ENCODE data around the gene S1PR5. TPM values are rescaled to one million over a fixed set of nuclear protein-coding genes. Genes with fewer than 3 reads are reported as not detected.

S1PR5 gene
- total and polyA plus RNA-seq, 2 of the 8 experiments (the other 6 are each of a cell fraction or from before 2014, with no cell fraction given): 2.4 to 8.6 TPM

DNA sequence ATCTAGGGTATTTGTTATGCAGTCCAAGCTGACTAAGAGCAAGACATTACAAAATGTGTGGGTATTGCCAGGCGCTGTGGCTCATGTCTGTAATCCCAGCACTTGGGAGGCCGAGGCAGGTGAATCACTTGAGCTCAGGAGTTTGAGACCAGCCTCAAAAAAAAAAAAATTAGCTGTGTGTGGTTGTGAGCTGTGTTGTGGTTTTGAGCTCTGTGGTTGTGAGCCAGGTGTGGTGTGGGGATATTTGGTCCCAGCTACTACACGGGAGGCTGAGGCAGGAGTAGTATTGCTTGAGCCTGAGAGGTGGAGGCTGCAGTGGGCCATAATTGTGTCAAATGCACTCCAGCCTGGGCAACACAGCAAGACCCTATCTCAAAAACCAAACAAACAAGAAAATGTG lies 8.5 kb downstream of the S1PR5 start:
- H4K8ac ChIP-seq (ENCODE audit: extremely low read depth, insufficient read depth, low read length): no peak overlapping the region
- no peaks in the 10 kb centered on the region for H3K79me2 ChIP-seq (ENCODE audit: control insufficient read depth in 1 of 2, insufficient read depth in 2 of 2, low read length in 2 of 2)
- H3K36me3 ChIP-seq (ENCODE audit: control insufficient read depth in 2 of 4, insufficient read depth in 4 of 4, low read length in 3 of 4): no peaks in the 10 kb centered on the region
- no peak overlapping the region for H4K5ac ChIP-seq (ENCODE audit: insufficient read length, low read depth, low read length)
- H4K91ac ChIP-seq (replicated peaks; ENCODE audit: insufficient read length, low read length): no peak overlapping the region
- H3K9me3 ChIP-seq (ENCODE audit: insufficient read depth in 2 of 2, low read depth in 1 of 2, low read length in 1 of 2): no peaks in the 10 kb centered on the region
- 96% methylated on average over 3 of the region's 3 CpGs; no CpG with 5 or more reads in 1 of the 2 experiments for WGBS, 2 experiments (ENCODE audit: extremely low coverage in 1 of 2, insufficient coverage in 1 of 2, insufficient read length in 1 of 2, insufficient replicate concordance in 2 of 2, low coverage in 1 of 2, low lambda C conversion rate in 2 of 2, missing lambda C conversion rate in 1 of 2)
- FAIRE-seq: no peak
- H3K18ac ChIP-seq (ENCODE audit: extremely low read depth, low read length): no peak overlapping the region
- ChIA-PET CTCF (ENCODE audit: partially characterized antibody) (interaction anchor here (0.6 to 6.5 kb wide), 20 partner anchors 9 to 159 kb away, joined by 3 to 55 read pairs (median 4); partner anchors contain the start of gene S1PR5), POLR2A (ENCODE audit: partially characterized antibody) (interaction anchor here (1.7 kb wide), 1 partner anchor 9 kb away, joined by 4 read pairs; no protein-coding TSS in a partner anchor)
- H3K9ac ChIP-seq (replicated peaks in 1 of 4; ENCODE audit: extremely low read depth in 1 of 4, low read depth in 3 of 4, low read length in 3 of 4): no peak overlapping the region
- H3K27ac ChIP-seq (ENCODE audit: low read depth, low read length): no peak overlapping the region
- no peak overlapping the region for H2BK15ac ChIP-seq (ENCODE audit: low read length)
- H2BK5ac ChIP-seq (ENCODE audit: low read depth, low read length): no peak overlapping the region
- H3K27me3 ChIP-seq (replicated peaks in 1 of 4; ENCODE audit: control insufficient read depth in 3 of 4, extremely low read depth in 1 of 4, insufficient read depth in 3 of 4, low read length in 3 of 4): peaks cover 8 to 14% (median 12%) of the 10 kb centered on the region in 4 experiments; a peak in 6 of 7 replicates
- no peak overlapping the region for H3K23ac ChIP-seq (ENCODE audit: insufficient read length)
- no peak overlapping the region for H3K4me3 ChIP-seq (ENCODE audit: extremely low read depth in 1 of 4, insufficient read depth in 2 of 4, low read depth in 3 of 4, low read length in 4 of 4)
- peaks cover 1 to 2% of the 10 kb centered on the region in 2 experiments for H4K20me1 ChIP-seq (replicated peaks in 1 of 2; ENCODE audit: control insufficient read depth in 1 of 2, insufficient read depth in 2 of 2, low read length in 2 of 2)
- no peak overlapping the region for H3K56ac ChIP-seq (replicated peaks; ENCODE audit: insufficient read length, low read depth, low read length)
- no peak overlapping the region for H3K4ac ChIP-seq (replicated peaks; ENCODE audit: insufficient read length, low read depth, low read length)
- peaks cover 0 to 5% (median 4%) of the 10 kb centered on the region in 4 experiments; a peak in 6 of 7 replicates for H3K4me1 ChIP-seq (replicated peaks in 1 of 4; ENCODE audit: control insufficient read depth in 3 of 4, insufficient read depth in 4 of 4, low read length in 3 of 4)
- H3K14ac ChIP-seq (ENCODE audit: insufficient read length): no peak overlapping the region
- H2BK20ac ChIP-seq (ENCODE audit: low read length): no peak overlapping the region
- H2AFZ ChIP-seq (ENCODE audit: low read length): no peak overlapping the region
- no peak overlapping the region for H3K4me2 ChIP-seq (ENCODE audit: insufficient read depth in 1 of 2, low read depth in 2 of 2, low read length in 2 of 2)
- peaks cover under 1% of the 10 kb centered on the region; the same call in 1 of the 2 replicates for H3K23me2 ChIP-seq (ENCODE audit: low read depth, low read length)
- H2BK12ac ChIP-seq (ENCODE audit: low read depth, low read length): no peak overlapping the region
- H2BK120ac ChIP-seq (replicated peaks; ENCODE audit: low read depth, low read length): no peak overlapping the region
- H3K79me1 ChIP-seq (ENCODE audit: low read depth, low read length): no peaks in the 10 kb centered on the region
- no peak for DNase-seq (ENCODE audit: low read depth in 1 of 2, low spot score in 2 of 2)
- H2AK5ac ChIP-seq (ENCODE audit: low read depth, low read length): no peak overlapping the region
- TF ChIP-seq EZH2 (IDR thresholded peaks at IDR 0.05; ENCODE audit: low read depth, low read length, severe bottlenecking): no peak
- TF ChIP-seq RFX5 (IDR thresholded peaks at IDR 0.05; ENCODE audit: borderline replicate concordance, low read depth, low read length): no peak
- no peak for TF ChIP-seq RAD21 (IDR thresholded peaks at IDR 0.05 in 1 of 2, conservative IDR thresholded peaks at IDR 0.05 in 1 of 2; ENCODE audit: low read depth in 2 of 2, low read length in 2 of 2)
- TF ChIP-seq KDM5A (IDR thresholded peaks at IDR 0.05; ENCODE audit: low read length): no peak
- no peak for TF ChIP-seq CBX5 (IDR thresholded peaks at IDR 0.05; ENCODE audit: low read depth, low read length)
- TF ChIP-seq, protein P1, sequence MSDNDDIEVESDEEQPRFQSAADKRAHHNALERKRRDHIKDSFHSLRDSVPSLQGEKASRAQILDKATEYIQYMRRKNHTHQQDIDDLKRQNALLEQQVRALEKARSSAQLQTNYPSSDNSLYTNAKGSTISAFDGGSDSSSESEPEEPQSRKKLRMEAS (IDR thresholded peaks at IDR 0.05): no peak
- TF ChIP-seq KDM4A (IDR thresholded peaks at IDR 0.05; ENCODE audit: low read depth, low read length, severe bottlenecking): no peak
- no peak for TF ChIP-seq CREB1 (IDR thresholded peaks at IDR 0.05)
- TF ChIP-seq, protein P2, sequence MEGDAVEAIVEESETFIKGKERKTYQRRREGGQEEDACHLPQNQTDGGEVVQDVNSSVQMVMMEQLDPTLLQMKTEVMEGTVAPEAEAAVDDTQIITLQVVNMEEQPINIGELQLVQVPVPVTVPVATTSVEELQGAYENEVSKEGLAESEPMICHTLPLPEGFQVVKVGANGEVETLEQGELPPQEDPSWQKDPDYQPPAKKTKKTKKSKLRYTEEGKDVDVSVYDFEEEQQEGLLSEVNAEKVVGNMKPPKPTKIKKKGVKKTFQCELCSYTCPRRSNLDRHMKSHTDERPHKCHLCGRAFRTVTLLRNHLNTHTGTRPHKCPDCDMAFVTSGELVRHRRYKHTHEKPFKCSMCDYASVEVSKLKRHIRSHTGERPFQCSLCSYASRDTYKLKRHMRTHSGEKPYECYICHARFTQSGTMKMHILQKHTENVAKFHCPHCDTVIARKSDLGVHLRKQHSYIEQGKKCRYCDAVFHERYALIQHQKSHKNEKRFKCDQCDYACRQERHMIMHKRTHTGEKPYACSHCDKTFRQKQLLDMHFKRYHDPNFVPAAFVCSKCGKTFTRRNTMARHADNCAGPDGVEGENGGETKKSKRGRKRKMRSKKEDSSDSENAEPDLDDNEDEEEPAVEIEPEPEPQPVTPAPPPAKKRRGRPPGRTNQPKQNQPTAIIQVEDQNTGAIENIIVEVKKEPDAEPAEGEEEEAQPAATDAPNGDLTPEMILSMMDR (IDR thresholded peaks at IDR 0.05; ENCODE audit: control extremely low read depth in 1 of 3, insufficient read depth in 1 of 3, low read depth in 1 of 3, low read length in 3 of 3): no peak
- TF ChIP-seq PHF8 (conservative IDR thresholded peaks at IDR 0.05; ENCODE audit: low read depth, low read length): no peak
- no peak for TF ChIP-seq POLR2A (IDR thresholded peaks at IDR 0.05; ENCODE audit: control extremely low read depth in 1 of 2, low read depth in 2 of 2, low read length in 2 of 2)

All from H1 (cell line).